Heart right ventricle (tissue), 16 donors: ENCODE data around the gene APOD. TPM values are rescaled to one million over a fixed set of nuclear protein-coding genes. Genes with fewer than 3 reads are reported as not detected.
"Not testable (repeated sequence)": the region's sequence is repeated elsewhere in the genome, so short reads cannot be mapped to it uniquely, and the experiment has no call there.

Source experiments
- ATAC-seq, 8 donors: fragments of 200-7000 bp; cut with Tn5 transposase; one replicate each; pipeline ENCODE4 v1.9.1; 2020; ENCODE audit warnings: mild to moderate bottlenecking in 8 of 8, moderate library complexity in 8 of 8, moderate number of reproducible peaks in 1 of 8
- DNase-seq, 2 donors: peaks; one replicate each; pipeline ENCODE4 v3.0.0-alpha.2; 2020
- H3K27ac ChIP-seq, 10 donors: fragments of 200-600 bp; sonication (generic) in 2 of 10; one replicate each; pipeline versions ENCODE4 v1.5.0 to v1.8.0; 2020 to 2022; ENCODE audit warnings: mild to moderate bottlenecking in 3 of 10
- H3K27me3 ChIP-seq, 7 donors: fragments of 200-600 bp; one replicate each; pipeline ENCODE4 v1.8.0; 2021 to 2022; ENCODE audit warnings: mild to moderate bottlenecking in 2 of 7
- H3K36me3 ChIP-seq, 9 donors: fragments of 200-600 bp; sonication (generic) in 1 of 9; one replicate each; pipeline versions ENCODE4 v1.5.0 to v1.8.0; 2020 to 2022; ENCODE audit warnings: mild to moderate bottlenecking in 2 of 9
- H3K4me1 ChIP-seq, 9 donors: fragments of 200-600 bp; sonication (generic) in 1 of 9; one replicate each; pipeline versions ENCODE4 v1.5.0 to v1.8.0; 2020 to 2022; ENCODE audit warnings: mild to moderate bottlenecking in 4 of 9
- H3K4me3 ChIP-seq, 10 donors: fragments of 200-600 bp; sonication (generic) in 2 of 10; one replicate each; pipeline versions ENCODE4 v1.5.0 to v1.8.0; 2020 to 2022; ENCODE audit warnings: mild to moderate bottlenecking in 7 of 10, moderate library complexity in 2 of 10
- H3K9me3 ChIP-seq, 11 donors: fragments of 200-600 bp in 10 of 11; sonication (generic) in 2 of 11; one replicate each; pipeline versions ENCODE4 v1.5.0 to v1.8.0; 2013 to 2022; ENCODE audit warnings: mild to moderate bottlenecking in 2 of 11, control low read depth in 1 of 11, moderate library complexity in 1 of 11
- WGBS, 2 donors: extraction: QIAGEN DNeasy Blood & Tissue Kit; methylation state at CpG; one replicate each; pipeline ENCODE4 v1.1.7; 2013; ENCODE audit warnings: inconsistent platforms in 1 of 2; 5-methylcytosine and 5-hydroxymethylcytosine counted together
- intact Hi-C, 10 donors: fragments of 100-400 bp; cut with DNase I; formaldehyde crosslinking; loops; one replicate each; pipeline versions ENCODE4 v1.11.1 to v1.14.2; 2022
- polyA plus RNA-seq, 2 donors: library from polyadenylated mRNA; stranded (reverse); fragments of 200-250 nt; gene quantifications; one replicate each; pipeline ENCODE4 v1.2.3, GENCODE V29; 2013
- total RNA-seq, 10 donors: library from RNA; stranded (reverse); fragmentation: NEBNext Ultra II Directional in 3 of 10; extraction: Animal tissue kit (Norgen Biotek cat#: 25700) in 3 of 10; gene quantifications; one replicate each; pipeline versions ENCODE4 v1.2.1 to v1.2.4, GENCODE V29; 2021 to 2023
- TF ChIP-seq, protein P1 (sequence below), 9 donors: fragments of 200-600 bp; sonication (generic) in 2 of 9; IDR thresholded peaks; one replicate each; pipeline versions ENCODE4 v1.5.0 to v1.8.0; 2021 to 2022; ENCODE audit warnings: antibody characterized with exemption in 9 of 9, mild to moderate bottlenecking in 5 of 9, moderate library complexity in 1 of 9
- donor health status: Arrhythmogenic right ventricular cardiomyopathy.
- donor health status: ischemic (EF 13 %, LVEDD 7.1; RV severe dilation, severe dysfunction).
- donor health status: healthy with polysubstance abuse.
- donor health status: DM: no; HTN: yes; CAD: no.
- donor health status: DM: no; HTN: no; CAD: no.
- donor health status: ischemic (EF 25% LVEDD 6.9; RV normal size, moderate dysfunction).
- donor health status: ischemic (EF 25% LVEDD 5.7; RV mildly dilated, moderate dysfunction).
- donor health status: healthy.
- donor health status: DM: yes; HTN: yes; CAD: no.
- donor health status: Ischemic cardiomyopathy.
- donor health status: ischemic (EF 35%, LVEDD 5.7; RV mildly dilated, moderate dysfunction).
- donor health status: nonischemic (EF 11% LVEDD 7.7; RV severe dilation, severe dysfunction).
- donor health status: DM: yes; HTN: yes; CAD: no.
- donor health status: PGD.
- donor health status: ischemic (EF 29% LVEDD 5.4; RV normal size, mild dysfunction).
- donor health status: nonischemic (EF 23%, LVEDD 6.1; RV moderate dilation, normal function).

The APOD gene
- total and polyA plus RNA-seq, 12 donors: 73.9 to 582 (median 109) TPM

DNA sequence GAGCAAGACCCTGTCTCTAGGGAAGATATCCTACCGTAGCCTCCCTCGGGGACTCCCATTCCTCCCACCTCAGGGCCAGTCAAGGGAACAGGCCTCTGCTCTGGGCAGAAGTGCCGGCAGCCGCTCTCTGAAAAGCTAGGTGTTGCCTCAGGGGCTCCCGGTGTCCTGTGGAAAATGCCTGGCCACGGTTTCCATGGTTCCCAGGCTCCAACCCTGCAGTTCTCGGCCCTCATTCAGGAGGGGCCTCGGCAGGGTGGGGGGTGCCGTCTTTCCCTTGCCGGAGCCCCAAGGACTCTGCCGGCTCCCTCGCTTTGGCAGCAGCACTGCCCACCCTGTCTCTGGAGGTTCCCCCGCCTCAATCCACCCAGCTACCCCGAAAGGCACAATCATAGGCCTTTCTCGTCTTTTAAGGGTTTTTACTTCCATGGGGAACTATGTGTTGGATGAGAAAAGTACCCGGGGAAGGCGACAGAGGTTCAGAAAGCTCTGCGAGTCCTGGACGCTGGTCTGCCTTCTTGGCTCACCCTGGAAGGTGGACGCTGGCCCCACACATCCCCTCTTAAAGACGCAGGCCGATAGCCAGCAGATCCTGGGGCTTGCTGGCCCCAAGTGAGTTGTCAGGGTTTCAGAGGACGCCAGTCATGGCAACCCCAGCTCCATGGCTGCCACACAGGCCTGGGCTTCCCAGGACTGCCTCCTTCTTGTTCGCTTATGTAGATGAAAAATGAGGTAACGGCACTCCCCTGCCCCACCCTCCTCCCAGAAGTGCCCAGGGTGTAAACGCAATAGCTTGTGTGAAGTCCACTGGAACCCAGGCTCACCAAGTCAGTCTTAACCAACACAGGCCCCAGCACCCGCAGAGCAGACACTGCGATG is 34.3 kb upstream of the APOD start:
- not testable (repeated sequence) for H3K4me3 ChIP-seq, H3K9me3 ChIP-seq, DNase-seq, H3K27ac ChIP-seq, H3K4me1 ChIP-seq, H3K27me3 ChIP-seq, H3K36me3 ChIP-seq
- WGBS, 2 donors: 77 to 84% methylated on average over 21 to 24 of the region's 28 CpGs
- intact Hi-C loops: loop anchor here in 5 of 10 donors (5.0 to 10.0 kb wide), 3 partner anchors 99 to 109 kb away; partner anchors contain the start of gene MUC20 (in 1 of the 5)
- ATAC-seq: peak in 7 of 8 donors; percentile 15 to 57 (median 29)

DNA sequence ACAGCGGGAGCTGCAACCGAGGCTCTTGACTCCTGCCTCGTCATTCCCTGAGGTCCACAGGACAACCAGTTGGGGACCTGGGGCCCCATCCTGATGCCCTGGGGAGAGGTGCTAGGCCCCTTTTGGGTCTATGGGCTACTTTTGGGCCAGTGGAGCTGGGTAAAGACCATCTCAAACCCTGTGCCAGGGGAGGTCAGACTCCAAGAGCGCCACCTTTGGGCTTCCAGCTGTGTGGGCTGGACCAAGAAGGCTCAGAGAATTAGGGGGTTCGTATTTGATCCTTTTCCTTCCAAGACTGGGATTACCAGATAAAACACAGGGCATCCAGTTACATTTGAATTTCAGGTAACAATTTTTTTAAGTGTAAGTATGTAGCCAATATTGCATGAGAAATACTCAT is 33.4 kb upstream of the APOD start:
- not testable (repeated sequence) for H3K36me3 ChIP-seq, H3K4me3 ChIP-seq, H3K27me3 ChIP-seq, H3K9me3 ChIP-seq, DNase-seq, H3K27ac ChIP-seq, H3K4me1 ChIP-seq
- ATAC-seq: peak in 2 of 8 donors; percentile 4 to 12
- intact Hi-C loops: loop anchor here in 5 of 10 donors (5.0 to 10.0 kb wide), 3 partner anchors 100 to 110 kb away; partner anchors contain the start of gene MUC20 (in 1 of the 5)
- 71 to 82% methylated on average over 5 of the region's 5 CpGs for WGBS, 2 donors

GRCh38 chr3:195616681-195617080 is 32.9 kb upstream of the APOD start:
- intact Hi-C loops: loop anchor here in 5 of 10 donors (5.0 to 10.0 kb wide), 3 partner anchors 101 to 111 kb away; partner anchors contain the start of gene MUC20 (in 1 of the 5)
- ATAC-seq: peak in 2 of 8 donors; percentile 25 to 45
- H3K27me3 ChIP-seq: no peaks in the 10 kb centered on the region

DNA sequence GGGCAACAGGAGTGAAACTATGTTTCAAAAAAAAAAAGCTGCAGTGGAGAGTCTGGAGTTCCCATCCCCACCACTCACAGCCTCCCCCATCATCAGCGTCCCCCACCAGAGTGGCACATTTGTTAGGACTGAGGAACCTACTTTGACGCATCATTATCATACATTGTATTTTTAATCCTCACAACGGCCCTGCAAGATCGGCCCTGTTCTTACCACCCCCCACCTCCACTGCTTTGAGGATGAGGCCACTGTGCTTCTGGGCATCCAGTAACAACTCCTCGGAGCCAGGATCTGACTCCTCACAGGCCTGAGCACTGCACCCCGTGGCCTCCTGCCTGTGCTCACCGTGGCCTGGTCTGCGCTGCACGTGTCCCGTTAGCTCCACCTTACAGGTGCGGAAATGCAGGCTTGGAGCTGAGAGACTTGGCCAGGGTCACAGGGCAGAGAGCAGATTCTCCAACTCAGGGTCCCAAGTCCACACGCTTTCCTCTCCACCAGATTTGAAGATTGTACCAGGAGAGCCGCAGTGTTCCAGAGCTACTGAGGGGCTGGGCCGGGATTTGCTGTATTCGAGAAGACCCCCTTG is 32.3 kb upstream of the APOD start:
- ATAC-seq, H3K27ac ChIP-seq, DNase-seq, H3K27me3 ChIP-seq, H3K36me3 ChIP-seq, H3K9me3 ChIP-seq, H3K4me3 ChIP-seq: not testable (repeated sequence)
- WGBS, 2 donors: 82% methylated on average over 6 to 7 of the region's 15 CpGs
- H3K4me1 ChIP-seq: peaks cover 0 to 15% (median 5%) of the 10 kb centered on the region in 9 donors
- intact Hi-C loops: loop anchor here in 5 of 10 donors (5.0 to 10.0 kb wide), 3 partner anchors 101 to 111 kb away; partner anchors contain the start of gene MUC20 (in 1 of the 5)

More at GRCh38 chr3:195616681-195617080, 32.9 kb upstream of the APOD start:
- TF ChIP-seq, protein P1, sequence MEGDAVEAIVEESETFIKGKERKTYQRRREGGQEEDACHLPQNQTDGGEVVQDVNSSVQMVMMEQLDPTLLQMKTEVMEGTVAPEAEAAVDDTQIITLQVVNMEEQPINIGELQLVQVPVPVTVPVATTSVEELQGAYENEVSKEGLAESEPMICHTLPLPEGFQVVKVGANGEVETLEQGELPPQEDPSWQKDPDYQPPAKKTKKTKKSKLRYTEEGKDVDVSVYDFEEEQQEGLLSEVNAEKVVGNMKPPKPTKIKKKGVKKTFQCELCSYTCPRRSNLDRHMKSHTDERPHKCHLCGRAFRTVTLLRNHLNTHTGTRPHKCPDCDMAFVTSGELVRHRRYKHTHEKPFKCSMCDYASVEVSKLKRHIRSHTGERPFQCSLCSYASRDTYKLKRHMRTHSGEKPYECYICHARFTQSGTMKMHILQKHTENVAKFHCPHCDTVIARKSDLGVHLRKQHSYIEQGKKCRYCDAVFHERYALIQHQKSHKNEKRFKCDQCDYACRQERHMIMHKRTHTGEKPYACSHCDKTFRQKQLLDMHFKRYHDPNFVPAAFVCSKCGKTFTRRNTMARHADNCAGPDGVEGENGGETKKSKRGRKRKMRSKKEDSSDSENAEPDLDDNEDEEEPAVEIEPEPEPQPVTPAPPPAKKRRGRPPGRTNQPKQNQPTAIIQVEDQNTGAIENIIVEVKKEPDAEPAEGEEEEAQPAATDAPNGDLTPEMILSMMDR (IDR thresholded peaks at IDR 0.05): no peak
- H3K9me3 ChIP-seq: no peaks in the 10 kb centered on the region
- 92 to 96% methylated on average over 7 to 8 of the region's 9 CpGs for WGBS, 2 donors
- DNase-seq: no peak
- H3K4me3 ChIP-seq: no peak overlapping the region
- no peaks in the 10 kb centered on the region for H3K36me3 ChIP-seq
- peaks cover 0 to 10% (median 5%) of the 10 kb centered on the region in 9 donors for H3K4me1 ChIP-seq
- no peak overlapping the region for H3K27ac ChIP-seq

DNA sequence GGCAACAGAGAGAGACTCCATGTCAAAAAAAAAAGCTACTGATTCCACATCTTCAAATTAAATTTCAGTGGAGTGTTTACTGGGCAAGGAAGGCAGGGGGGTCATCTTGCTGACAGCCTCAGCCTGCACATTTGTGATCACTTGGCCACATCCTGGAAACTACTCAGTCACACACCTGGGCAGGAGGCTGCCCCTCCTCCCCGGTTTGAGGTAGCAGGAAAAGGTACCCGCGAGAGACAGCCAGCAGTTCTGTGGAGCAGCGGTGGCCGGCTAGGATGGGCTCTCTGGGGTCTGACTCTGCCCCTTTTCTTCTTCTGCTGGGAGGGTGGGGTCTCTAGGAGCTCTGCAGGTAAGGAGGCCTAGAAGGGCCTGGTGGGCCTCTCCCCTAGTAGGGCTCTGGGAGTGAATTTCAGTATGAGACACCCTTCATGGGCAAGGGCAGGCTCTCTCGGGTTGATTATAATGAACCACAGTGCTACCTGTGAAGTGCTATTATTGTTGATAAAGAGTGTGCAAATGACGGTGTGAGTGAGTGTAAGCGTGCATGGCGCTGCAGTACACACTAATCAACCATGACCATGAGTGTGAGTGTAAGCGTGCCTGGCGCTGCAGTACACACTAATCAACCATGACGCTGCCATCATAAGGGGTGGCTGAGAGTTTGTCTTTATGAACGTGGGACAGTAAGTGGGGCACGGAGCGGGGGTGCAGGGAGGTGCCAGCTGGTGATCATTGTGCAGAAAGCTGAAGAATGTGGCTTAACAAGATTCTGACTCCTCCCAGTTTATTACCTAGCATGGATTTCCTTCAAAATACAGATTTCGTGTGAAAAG is 31.1 kb upstream of the APOD start:
- not testable (repeated sequence) for ATAC-seq, H3K9me3 ChIP-seq, DNase-seq, H3K36me3 ChIP-seq, H3K4me3 ChIP-seq, H3K27me3 ChIP-seq, H3K27ac ChIP-seq
- intact Hi-C loops: loop anchor here in 5 of 10 donors (5.0 to 10.0 kb wide), 3 partner anchors 102 to 112 kb away; partner anchors contain the start of gene MUC20 (in 1 of the 5)
- WGBS, 2 donors: 88 to 90% methylated on average over 13 to 15 of the region's 16 CpGs
- H3K4me1 ChIP-seq: peaks cover 0 to 18% (median 5%) of the 10 kb centered on the region in 9 donors
